ENCODE measurements around the gene ANKMY1.

DNA sequence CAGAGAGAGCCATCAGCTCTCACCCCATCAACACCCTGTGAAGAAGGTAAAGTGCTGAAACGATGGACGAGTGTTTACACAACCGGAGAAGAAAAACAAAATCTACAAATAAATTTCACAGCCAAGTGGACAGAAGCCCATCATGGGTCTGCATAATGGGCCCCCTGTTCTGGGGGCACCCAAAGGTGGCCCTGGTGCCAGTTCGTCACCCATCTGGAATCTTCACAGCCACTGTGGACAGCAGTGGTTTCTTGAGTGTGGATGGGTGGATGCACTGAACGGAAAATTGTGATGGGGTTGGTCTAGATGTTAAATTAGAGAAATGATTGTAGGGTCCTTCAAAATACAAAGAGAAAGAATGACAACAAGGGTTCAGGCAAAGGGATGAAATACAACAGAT, 38.8 kb downstream of the ANKMY1 start:
- TF ChIP-seq, protein P1, sequence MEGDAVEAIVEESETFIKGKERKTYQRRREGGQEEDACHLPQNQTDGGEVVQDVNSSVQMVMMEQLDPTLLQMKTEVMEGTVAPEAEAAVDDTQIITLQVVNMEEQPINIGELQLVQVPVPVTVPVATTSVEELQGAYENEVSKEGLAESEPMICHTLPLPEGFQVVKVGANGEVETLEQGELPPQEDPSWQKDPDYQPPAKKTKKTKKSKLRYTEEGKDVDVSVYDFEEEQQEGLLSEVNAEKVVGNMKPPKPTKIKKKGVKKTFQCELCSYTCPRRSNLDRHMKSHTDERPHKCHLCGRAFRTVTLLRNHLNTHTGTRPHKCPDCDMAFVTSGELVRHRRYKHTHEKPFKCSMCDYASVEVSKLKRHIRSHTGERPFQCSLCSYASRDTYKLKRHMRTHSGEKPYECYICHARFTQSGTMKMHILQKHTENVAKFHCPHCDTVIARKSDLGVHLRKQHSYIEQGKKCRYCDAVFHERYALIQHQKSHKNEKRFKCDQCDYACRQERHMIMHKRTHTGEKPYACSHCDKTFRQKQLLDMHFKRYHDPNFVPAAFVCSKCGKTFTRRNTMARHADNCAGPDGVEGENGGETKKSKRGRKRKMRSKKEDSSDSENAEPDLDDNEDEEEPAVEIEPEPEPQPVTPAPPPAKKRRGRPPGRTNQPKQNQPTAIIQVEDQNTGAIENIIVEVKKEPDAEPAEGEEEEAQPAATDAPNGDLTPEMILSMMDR (conservative IDR thresholded peaks at IDR 0.05; ENCODE audit: low read length) = no peak
- no peak for TF ChIP-seq EZH2phosphoT487 (IDR thresholded peaks at IDR 0.05; ENCODE audit: borderline replicate concordance)
